GM23338 (cell line): Measurements from ENCODE around the gene SHB. TPM values are rescaled to one million over a fixed set of nuclear protein-coding genes. Genes with fewer than 3 reads are reported as not detected.

Experiments used
- ATAC-seq: fragments of 200-7000 bp; cut with Tn5 transposase; 3 replicates; pipeline ENCODE4 v1.9.1; 2020
- DNase-seq: peaks from one replicate; pipeline ENCODE4 v3.0.0-alpha.2; 2015; ENCODE audit warnings: low spot score
- H2AFZ ChIP-seq: fragments of 200-600 bp; sonication (generic); 2 replicates; pipeline ENCODE4 v1.8.0; 2016; ENCODE audit warnings: antibody characterized with exemption, mild to moderate bottlenecking, moderate library complexity
- H3F3A ChIP-seq: fragments of 200-600 bp; sonication (generic); replicated peaks from 2 replicates; pipeline ENCODE4 v1.8.0; 2017; ENCODE audit warnings: antibody characterized with exemption, mixed run types, low read depth
- H3K27ac ChIP-seq: fragments of 200-600 bp; sonication (generic); 2 replicates; pipeline ENCODE4 v1.6.1; 2016; ENCODE audit warnings: low read depth
- H3K27me3 ChIP-seq: fragments of 200-600 bp; sonication (generic); 2 replicates; pipeline ENCODE4 v1.8.0; 2016; ENCODE audit warnings: mild to moderate bottlenecking, mixed run types, moderate library complexity; ENCODE audit not compliant: insufficient read depth
- H3K36me3 ChIP-seq: fragments of 200-600 bp; sonication (generic); 2 replicates; pipeline ENCODE4 v1.8.0; 2016; ENCODE audit warnings: mild to moderate bottlenecking; ENCODE audit not compliant: insufficient read depth
- H3K4me1 ChIP-seq: fragments of 200-600 bp; sonication (generic); 2 replicates; pipeline ENCODE4 v1.8.0; 2016; ENCODE audit warnings: mild to moderate bottlenecking, moderate library complexity; ENCODE audit not compliant: insufficient read depth
- H3K4me2 ChIP-seq: fragments of 200-600 bp; sonication (generic); 2 replicates; pipeline ENCODE4 v1.7.1; 2017; ENCODE audit warnings: mixed run types
- H3K4me3 ChIP-seq: fragments of 200-600 bp; sonication (generic); 2 replicates; pipeline ENCODE4 v1.6.1; 2016; ENCODE audit warnings: mixed run types
- H3K79me2 ChIP-seq: fragments of 200-600 bp; sonication (generic); replicated peaks from 2 replicates; pipeline ENCODE4 v1.8.0; 2017; ENCODE audit warnings: mild to moderate bottlenecking; ENCODE audit not compliant: insufficient read depth
- H3K9me2 ChIP-seq: fragments of 200-600 bp; sonication (generic); 2 replicates; pipeline ENCODE4 v1.8.0; 2017; ENCODE audit not compliant: insufficient read depth
- H4K20me1 ChIP-seq: fragments of 200-600 bp; sonication (generic); replicated peaks from 2 replicates; pipeline ENCODE4 v1.8.0; 2017; ENCODE audit warnings: mild to moderate bottlenecking; ENCODE audit not compliant: insufficient read depth
- H3K27ac Mint-ChIP-seq: 2 replicates; pipeline ENCODE4 v1.8.0; 2020; ENCODE audit warnings: inconsistent platforms, mild to moderate bottlenecking, moderate library complexity, mixed read lengths
- H3K27me3 Mint-ChIP-seq: 3 replicates; pipeline ENCODE4 v1.8.0; 2022; ENCODE audit warnings: low read depth, mild to moderate bottlenecking, moderate library complexity, mixed read lengths, inconsistent platforms; ENCODE audit not compliant: insufficient read depth, poor library complexity
- H3K36me3 Mint-ChIP-seq: 3 replicates; pipeline ENCODE4 v1.8.0; 2021; ENCODE audit warnings: low read depth, mild to moderate bottlenecking, inconsistent platforms, moderate library complexity, mixed read lengths
- H3K4me1 Mint-ChIP-seq: 3 replicates; pipeline ENCODE4 v1.8.0; 2020; ENCODE audit warnings: mild to moderate bottlenecking, inconsistent platforms, mixed read lengths
- H3K4me3 Mint-ChIP-seq: 3 replicates; pipeline ENCODE4 v1.8.0; 2021; ENCODE audit warnings: moderate library complexity, mild to moderate bottlenecking, inconsistent platforms, mixed read lengths
- H3K9me3 Mint-ChIP-seq: 3 replicates; pipeline ENCODE4 v1.8.0; 2020; ENCODE audit warnings: moderate library complexity, mild to moderate bottlenecking, inconsistent platforms, mixed read lengths
- CREB1 ChIP-seq: fragments of 250-450 bp; sonication (Bioruptor Pico); IDR thresholded peaks from 2 replicates; pipeline ENCODE4 v1.5.0; 2020; ENCODE audit warnings: low read depth, mild to moderate bottlenecking, moderate library complexity
- EZH2phosphoT487 ChIP-seq: fragments of 200-600 bp; sonication (generic); IDR thresholded peaks from one replicate; pipeline ENCODE4 v1.8.1; 2018; ENCODE audit warnings: antibody characterized with exemption; ENCODE audit not compliant: unreplicated experiment
- JUNB ChIP-seq: IDR thresholded peaks from one replicate; pipeline ENCODE4 v1.6.1; 2016; ENCODE audit warnings: antibody characterized with exemption; ENCODE audit not compliant: unreplicated experiment
- NANOG ChIP-seq: IDR thresholded peaks from 2 replicates; pipeline ENCODE4 v1.6.1; 2016; ENCODE audit warnings: antibody characterized with exemption, borderline replicate concordance
- POLR2AphosphoS5 ChIP-seq: IDR thresholded peaks from 2 replicates; pipeline ENCODE4 v1.6.1; 2016; ENCODE audit warnings: antibody characterized with exemption, low read depth
- STAT1 ChIP-seq: IDR thresholded peaks from one replicate; pipeline ENCODE4 v1.6.1; 2016; ENCODE audit warnings: antibody characterized with exemption; ENCODE audit not compliant: unreplicated experiment
- ZNF331 ChIP-seq: fragments of 250-450 bp; sonication (Bioruptor Pico); IDR thresholded peaks from 2 replicates; pipeline ENCODE4 v1.5.0; 2020; ENCODE audit warnings: low read depth, mild to moderate bottlenecking, moderate library complexity
- polyA plus RNA-seq: library from polyadenylated mRNA; unstranded; fragments of >200 nt; fragmentation: Nextera tagmentation; extraction: Ambion mirVana; gene quantifications from 2 replicates; pipeline ENCODE4 v1.2.1, GENCODE V29; 2016
- total RNA-seq: library from RNA; depleted of rRNA; stranded (reverse); fragments of >200 nt; shearing (Covaris generic); gene quantifications from 2 replicates; pipeline ENCODE4 v1.2.3, GENCODE V29; 2014
- TF ChIP-seq, protein P1 (sequence below): fragments of 250-450 bp; sonication (Bioruptor Pico); IDR thresholded peaks from 2 replicates; pipeline ENCODE4 v1.5.0; 2020; ENCODE audit warnings: mild to moderate bottlenecking, moderate library complexity
- TF ChIP-seq, protein P2 (sequence below), 2 experiments: fragments of 200-600 bp in 1 of 2; sonication (generic) in 1 of 2; conservative IDR thresholded peaks; 2 replicates each; pipeline versions ENCODE4 v1.5.1 to v1.6.1; 2016 to 2017; ENCODE audit warnings: antibody characterized with exemption in 2 of 2, low read depth in 2 of 2, mild to moderate bottlenecking in 2 of 2, moderate library complexity in 1 of 2

SHB gene
- total and polyA plus RNA-seq, 2 experiments from 2014 or later, result 1.5 to 14.0 TPM

DNA sequence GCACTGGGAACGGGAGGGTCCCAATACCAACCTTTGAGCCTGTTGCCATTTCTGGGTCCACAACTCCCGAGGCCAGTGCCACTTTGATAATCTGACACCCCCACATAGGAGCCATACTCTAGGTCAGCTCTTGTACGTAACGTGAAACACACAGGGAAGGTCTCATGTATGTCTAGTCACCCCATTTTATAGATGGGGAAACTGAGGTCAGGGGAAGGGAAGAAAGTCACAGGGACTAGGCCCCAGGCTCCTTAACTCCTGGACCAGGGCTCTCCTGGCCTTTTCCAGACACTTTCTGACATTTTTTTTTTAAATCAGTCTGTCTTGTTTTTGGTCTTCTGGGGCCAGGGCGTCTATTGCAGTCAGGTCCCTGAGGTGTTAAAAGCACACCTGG, 84.8 kb downstream of the SHB start (continued):
- TF ChIP-seq, protein P1, sequence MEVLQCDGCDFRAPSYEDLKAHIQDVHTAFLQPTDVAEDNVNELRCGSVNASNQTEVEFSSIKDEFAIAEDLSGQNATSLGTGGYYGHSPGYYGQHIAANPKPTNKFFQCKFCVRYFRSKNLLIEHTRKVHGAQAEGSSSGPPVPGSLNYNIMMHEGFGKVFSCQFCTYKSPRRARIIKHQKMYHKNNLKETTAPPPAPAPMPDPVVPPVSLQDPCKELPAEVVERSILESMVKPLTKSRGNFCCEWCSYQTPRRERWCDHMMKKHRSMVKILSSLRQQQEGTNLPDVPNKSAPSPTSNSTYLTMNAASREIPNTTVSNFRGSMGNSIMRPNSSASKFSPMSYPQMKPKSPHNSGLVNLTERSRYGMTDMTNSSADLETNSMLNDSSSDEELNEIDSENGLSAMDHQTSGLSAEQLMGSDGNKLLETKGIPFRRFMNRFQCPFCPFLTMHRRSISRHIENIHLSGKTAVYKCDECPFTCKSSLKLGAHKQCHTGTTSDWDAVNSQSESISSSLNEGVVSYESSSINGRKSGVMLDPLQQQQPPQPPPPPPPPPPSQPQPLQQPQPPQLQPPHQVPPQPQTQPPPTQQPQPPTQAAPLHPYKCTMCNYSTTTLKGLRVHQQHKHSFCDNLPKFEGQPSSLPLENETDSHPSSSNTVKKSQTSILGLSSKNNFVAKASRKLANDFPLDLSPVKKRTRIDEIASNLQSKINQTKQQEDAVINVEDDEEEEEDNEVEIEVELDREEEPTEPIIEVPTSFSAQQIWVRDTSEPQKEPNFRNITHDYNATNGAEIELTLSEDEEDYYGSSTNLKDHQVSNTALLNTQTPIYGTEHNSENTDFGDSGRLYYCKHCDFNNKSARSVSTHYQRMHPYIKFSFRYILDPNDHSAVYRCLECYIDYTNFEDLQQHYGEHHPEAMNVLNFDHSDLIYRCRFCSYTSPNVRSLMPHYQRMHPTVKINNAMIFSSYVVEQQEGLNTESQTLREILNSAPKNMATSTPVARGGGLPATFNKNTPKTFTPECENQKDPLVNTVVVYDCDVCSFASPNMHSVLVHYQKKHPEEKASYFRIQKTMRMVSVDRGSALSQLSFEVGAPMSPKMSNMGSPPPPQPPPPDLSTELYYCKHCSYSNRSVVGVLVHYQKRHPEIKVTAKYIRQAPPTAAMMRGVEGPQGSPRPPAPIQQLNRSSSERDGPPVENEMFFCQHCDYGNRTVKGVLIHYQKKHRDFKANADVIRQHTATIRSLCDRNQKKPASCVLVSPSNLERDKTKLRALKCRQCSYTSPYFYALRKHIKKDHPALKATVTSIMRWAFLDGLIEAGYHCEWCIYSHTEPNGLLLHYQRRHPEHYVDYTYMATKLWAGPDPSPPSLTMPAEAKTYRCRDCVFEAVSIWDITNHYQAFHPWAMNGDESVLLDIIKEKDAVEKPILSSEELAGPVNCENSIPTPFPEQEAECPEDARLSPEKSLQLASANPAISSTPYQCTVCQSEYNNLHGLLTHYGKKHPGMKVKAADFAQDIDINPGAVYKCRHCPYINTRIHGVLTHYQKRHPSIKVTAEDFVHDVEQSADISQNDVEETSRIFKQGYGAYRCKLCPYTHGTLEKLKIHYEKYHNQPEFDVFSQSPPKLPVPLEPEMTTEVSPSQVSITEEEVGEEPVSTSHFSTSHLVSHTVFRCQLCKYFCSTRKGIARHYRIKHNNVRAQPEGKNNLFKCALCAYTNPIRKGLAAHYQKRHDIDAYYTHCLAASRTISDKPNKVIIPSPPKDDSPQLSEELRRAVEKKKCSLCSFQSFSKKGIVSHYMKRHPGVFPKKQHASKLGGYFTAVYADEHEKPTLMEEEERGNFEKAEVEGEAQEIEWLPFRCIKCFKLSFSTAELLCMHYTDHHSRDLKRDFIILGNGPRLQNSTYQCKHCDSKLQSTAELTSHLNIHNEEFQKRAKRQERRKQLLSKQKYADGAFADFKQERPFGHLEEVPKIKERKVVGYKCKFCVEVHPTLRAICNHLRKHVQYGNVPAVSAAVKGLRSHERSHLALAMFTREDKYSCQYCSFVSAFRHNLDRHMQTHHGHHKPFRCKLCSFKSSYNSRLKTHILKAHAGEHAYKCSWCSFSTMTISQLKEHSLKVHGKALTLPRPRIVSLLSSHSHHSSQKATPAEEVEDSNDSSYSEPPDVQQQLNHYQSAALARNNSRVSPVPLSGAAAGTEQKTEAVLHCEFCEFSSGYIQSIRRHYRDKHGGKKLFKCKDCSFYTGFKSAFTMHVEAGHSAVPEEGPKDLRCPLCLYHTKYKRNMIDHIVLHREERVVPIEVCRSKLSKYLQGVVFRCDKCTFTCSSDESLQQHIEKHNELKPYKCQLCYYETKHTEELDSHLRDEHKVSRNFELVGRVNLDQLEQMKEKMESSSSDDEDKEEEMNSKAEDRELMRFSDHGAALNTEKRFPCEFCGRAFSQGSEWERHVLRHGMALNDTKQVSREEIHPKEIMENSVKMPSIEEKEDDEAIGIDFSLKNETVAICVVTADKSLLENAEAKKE (CRISPR knock-in tag), result no peak
- TF ChIP-seq EZH2phosphoT487 (no peak), NANOG (no peak)

DNA sequence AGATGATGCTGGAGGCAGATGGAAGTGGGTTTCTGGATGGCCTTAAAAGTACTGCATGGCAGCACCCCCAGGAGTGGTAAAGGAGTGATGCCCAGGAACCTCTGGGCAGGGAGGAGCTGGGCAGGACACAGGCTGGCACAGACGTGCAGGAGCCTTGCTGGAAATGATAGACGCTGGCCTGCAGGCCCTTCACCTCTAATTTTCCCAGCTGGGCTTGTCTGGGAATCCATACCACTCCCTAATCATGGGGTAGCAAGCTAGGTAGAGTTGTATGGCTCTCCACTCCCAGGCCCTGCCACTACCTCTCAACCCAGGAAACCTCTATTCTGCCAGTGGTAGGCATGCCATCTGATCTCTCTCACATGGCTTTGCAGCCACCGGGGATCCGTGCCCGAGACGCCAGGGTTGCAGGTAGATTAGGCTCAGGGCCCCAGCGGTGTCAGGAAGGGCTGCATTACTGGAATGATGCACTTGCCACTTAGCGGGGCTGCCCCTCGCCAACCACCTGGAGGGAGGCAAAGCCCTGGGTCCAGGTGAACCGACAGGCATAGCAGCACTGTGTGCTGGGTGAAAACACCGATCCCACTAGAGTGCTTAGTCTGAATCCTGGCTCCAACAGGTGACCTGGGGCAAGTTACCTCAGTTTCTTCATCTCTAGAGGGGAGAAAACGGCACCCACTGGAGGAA, 85.5 kb downstream of the SHB start:
- no peaks in the 10 kb centered on the region for H3F3A ChIP-seq
- no peaks in the 10 kb centered on the region for H3K4me1 ChIP-seq
- Mint-ChIP-seq H3K4me3 (no peak overlapping the region), H3K4me1 (peaks cover 7% of the 10 kb centered on the region), H3K27ac (no peak overlapping the region), H3K36me3 (peaks cover 4% of the 10 kb centered on the region; the same call in 2 of the 3 replicates), H3K9me3 (no peaks in the 10 kb centered on the region), H3K27me3 (no peaks in the 10 kb centered on the region)
- ATAC-seq (no peak), DNase-seq (no peak)
- no peaks in the 10 kb centered on the region for H4K20me1 ChIP-seq
- no peaks in the 10 kb centered on the region for H3K79me2 ChIP-seq
- no peak overlapping the region for H3K4me2 ChIP-seq
- no peaks in the 10 kb centered on the region for H3K36me3 ChIP-seq
- no peak overlapping the region for H3K4me3 ChIP-seq
- H3K9me2 ChIP-seq, result no peaks in the 10 kb centered on the region
- no peak overlapping the region for H2AFZ ChIP-seq
- H3K27me3 ChIP-seq, result no peaks in the 10 kb centered on the region
- H3K27ac ChIP-seq, result no peak overlapping the region
- TF ChIP-seq STAT1, result no peak
- no peak for TF ChIP-seq JUNB
- no peak for TF ChIP-seq ZNF331 (CRISPR knock-in tag)
- TF ChIP-seq, protein P2, sequence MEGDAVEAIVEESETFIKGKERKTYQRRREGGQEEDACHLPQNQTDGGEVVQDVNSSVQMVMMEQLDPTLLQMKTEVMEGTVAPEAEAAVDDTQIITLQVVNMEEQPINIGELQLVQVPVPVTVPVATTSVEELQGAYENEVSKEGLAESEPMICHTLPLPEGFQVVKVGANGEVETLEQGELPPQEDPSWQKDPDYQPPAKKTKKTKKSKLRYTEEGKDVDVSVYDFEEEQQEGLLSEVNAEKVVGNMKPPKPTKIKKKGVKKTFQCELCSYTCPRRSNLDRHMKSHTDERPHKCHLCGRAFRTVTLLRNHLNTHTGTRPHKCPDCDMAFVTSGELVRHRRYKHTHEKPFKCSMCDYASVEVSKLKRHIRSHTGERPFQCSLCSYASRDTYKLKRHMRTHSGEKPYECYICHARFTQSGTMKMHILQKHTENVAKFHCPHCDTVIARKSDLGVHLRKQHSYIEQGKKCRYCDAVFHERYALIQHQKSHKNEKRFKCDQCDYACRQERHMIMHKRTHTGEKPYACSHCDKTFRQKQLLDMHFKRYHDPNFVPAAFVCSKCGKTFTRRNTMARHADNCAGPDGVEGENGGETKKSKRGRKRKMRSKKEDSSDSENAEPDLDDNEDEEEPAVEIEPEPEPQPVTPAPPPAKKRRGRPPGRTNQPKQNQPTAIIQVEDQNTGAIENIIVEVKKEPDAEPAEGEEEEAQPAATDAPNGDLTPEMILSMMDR (conservative IDR thresholded peaks at IDR 0.05; ENCODE audit: low read depth in 2 of 2), result no peak
- no peak for TF ChIP-seq CREB1 (CRISPR knock-in tag)
- no peak for TF ChIP-seq NANOG
- TF ChIP-seq POLR2AphosphoS5, result no peak
- no peak for TF ChIP-seq EZH2phosphoT487
